GM18499 (cell line): ENCODE results near the gene FKBP8.

Experiments
- ATAC-seq: cut with Tn5 transposase; IDR thresholded peaks from one replicate; pipeline ENCODE4 v1.9.1; 2021; ENCODE audit warnings: moderate number of reproducible peaks; ENCODE audit not compliant: insufficient read depth, unreplicated experiment

The FKBP8 gene

GRCh38 chr19:18503971-18504885 lies 39.1 kb downstream of the FKBP8 start:
- no peak for ATAC-seq

DNA sequence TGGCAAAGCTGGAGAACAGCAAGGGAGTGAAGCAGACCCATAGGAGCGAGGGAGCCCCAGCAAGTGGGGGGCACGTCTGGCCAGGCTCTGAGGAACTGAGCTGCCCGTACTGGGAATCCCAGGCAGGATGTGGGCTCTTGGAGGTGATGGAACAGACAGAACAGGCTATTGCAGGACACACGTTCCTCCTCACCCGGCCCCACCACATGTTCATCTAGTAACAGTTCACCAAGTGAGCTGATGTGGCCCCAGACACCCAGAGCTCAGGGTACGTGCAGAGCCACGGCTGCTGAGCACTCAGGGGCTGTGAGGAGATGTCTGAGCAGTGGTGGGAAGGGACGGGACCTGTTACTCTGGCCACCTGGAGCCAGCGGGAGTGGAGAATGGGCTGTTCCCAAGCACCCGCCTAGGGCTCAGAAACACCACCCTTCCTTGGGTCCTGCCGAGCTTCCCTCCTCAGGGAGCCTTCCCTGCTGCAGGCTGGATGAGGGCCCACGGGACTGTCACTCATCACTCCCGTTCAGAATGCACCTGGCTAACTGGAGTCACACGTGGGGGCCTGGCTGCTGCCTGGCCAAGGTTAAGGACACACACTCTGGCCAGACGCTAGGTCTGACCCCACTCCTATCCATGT lies 39.9 kb downstream of the FKBP8 start:
- ATAC-seq = no peak

DNA sequence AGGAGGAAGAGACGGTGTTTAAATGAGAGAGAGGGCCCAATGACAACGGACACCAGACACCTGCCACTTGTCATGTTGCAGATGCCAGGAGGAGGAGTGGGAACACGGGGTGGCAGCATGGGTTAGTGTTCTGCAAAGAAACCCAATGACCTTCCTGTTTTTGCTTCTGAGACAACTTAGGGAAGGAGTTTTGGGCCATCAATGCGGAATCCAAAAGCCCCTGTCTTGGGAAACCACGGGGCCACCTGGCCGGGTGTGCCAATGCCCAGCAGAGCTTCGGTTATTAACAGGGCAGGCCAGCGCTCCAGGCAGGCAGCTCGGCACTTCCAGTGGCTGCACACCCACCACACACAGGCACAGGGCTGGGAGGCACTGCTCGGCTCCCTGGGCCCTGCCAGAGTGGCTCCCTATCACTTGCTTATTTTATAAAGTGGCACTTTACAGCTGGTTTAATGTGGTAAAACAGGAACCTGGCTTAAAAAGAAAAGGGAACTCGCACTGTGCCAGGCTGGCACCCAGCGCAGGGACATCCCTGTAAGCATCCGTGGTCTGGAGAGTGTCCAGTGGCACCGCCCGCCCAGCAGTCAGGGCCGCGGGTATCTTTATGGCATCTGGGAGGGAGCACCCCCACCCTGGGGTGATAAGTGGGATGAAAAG lies 40.6 kb downstream of the FKBP8 start:
- no peak for ATAC-seq

DNA sequence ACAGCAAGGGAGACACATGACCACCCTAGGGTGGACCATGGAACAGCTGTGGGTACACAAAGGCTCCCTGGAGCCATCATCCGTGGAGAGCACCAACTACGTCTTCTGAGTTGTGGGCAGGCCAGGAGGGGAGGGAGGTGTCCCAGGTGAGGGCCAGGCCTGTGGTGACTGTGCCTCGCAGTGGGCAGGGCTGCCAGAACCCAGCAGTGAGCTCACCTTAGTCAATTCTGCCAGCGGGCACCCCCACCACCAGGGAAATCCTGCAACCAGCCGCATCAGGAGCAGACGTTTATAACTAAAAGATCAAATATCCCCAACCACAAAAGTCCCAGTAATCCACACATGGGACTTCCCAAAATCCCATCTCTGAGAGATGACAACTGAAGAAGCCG lies 41.1 kb downstream of the FKBP8 start:
- ATAC-seq = no peak

GRCh38 chr19:18501832-18502231 lies 41.5 kb downstream of the FKBP8 start:
- ATAC-seq = no peak

DNA sequence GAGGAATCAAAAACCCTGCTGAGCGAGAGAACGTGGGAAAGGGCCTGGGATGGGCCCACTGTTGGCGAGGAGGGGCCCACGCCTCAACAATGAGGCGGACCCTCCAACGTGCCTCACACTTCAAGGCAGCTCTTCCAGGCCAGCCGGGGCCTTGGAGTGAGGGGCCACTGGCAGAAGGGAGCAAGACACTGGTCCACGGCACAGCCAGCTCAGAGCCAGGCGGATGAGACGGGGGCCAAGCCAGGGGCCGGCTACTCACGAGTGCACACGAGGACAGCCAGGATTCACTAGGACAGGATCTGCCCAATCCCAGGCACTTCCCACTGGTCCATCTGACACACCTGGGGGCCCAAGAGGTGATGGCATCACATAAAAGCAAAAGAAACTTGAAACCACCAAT lies 42.0 kb downstream of the FKBP8 start:
- ATAC-seq = no peak

- no peak for ATAC-seq
Observed at GRCh38 chr19:18500799-18501198, 42.6 kb downstream of the FKBP8 start.

DNA sequence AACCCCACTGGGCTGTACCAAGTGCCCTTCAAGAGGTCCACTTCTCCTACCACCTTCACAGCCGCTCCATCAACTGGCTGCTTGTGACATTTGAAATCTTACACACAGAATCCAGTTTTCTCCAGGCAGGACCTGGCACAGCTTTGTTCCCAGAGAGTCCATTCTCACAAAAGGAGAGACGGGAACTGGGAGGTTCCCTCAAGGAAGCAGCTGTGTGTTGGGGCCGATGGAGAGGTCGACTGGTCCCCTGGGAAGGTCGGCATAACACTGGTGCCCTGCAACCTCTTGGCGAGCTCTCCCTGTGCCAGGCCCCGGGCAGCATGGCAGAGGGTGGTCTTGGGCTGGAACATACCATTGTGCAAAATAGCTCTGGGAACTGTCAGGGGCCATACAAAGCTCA lies 43.0 kb downstream of the FKBP8 start:
- ATAC-seq = no peak

DNA sequence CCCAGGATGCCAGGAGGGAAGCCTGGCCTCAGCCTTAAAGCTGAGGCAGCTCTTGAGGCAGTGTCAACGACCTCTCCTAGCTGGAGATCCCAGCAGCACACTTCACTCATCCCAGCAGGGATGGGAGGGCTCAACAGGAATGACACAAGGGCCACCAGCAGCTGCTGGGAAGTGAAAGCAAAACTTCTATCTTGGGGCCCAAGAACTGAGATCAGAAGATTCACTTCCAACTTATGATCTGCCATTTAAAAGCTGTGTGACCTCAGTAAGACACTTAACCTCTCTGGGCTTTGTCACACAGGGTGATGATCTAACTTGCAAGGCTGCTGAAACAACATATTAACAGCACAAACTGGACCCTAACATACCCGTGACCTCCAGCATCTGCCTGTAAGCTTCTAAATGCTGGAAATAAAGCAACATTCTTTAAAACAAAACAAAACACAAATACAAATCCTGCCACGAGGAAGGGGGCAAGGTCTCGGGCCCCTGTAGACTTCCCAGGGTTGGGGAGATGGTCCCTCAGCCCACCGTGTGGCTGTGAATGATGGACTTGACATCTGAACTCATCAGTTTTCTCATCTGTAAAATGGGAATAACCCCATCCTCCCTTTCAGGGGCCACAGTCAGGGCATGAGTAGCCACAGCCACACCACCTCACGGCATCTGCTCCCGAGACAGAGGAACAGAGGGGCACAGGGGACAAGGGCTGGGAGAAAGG lies 44.2 kb downstream of the FKBP8 start:
- no peak for ATAC-seq

DNA sequence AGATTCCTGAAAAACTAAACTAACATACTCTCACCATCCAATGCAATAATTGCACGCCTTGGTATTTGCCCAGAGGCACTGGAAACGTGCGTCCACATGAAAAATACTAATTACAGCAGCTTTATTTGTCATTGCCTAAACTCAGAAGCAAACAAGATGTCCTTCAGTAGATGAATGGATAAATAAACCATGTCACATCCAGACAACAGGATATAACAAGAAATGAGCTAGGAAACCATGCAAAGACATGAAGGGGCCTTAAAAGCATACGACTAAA lies 46.5 kb downstream of the FKBP8 start:
- no peak for ATAC-seq

DNA sequence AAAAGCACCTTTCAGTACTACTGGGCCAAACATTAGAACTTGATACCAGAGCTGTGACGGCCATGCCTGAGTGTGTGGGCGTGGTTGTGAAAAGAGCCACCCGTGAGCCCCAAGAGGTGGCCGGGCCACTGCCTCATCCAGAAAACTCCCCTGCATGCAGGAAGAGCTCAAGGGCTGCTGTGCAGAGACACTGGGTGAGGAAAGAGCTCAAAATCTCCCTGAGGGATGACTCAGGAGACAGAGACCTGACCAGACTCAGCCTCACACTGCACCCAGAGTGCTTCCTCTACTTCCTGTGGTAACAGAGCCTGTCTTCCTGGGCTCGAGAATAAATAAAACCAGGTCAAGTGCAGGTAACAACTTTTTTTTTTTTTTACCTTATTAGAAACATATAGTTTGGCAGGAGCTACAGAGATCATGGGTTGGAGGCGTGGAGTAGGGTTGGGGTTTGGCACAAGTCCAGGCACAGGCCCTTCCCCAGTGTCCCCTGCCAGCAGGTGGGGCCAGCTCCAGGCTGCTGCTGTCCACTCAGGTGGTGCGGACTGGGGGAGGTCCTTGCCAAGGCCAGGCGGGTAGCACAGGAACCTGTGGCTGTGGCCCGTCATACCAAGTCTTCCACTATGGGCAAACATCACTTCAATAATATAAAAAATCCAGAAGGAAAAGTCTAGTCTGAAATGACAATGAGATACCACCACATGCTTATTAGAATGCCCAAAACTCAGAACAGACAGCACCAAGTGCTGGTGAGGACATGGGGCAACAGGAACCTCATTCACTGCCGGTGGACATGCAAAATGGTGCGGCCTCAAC lies 47.0 kb downstream of the FKBP8 start:
- ATAC-seq = no peak

- no peak for ATAC-seq
Observed at GRCh38 chr19:18495204-18495911, 48.0 kb downstream of the FKBP8 start.

DNA sequence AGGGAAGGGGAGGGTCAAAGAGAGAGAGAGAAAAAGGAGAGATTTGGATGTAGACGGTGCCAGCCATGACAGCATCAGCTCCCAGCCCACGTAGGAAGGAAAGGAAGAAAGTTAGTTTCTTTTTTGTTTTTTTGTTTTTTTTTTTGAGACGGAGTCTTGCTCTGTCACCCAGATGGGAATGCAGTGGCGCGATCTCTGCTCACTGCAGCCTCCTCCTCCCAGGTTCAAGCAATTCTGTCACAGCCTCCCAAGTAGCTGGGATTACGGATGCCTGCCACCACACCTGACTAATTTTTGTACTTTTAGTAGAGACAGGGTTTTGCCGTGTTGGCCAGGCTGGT lies 49.1 kb downstream of the FKBP8 start:
- ATAC-seq = no peak

DNA sequence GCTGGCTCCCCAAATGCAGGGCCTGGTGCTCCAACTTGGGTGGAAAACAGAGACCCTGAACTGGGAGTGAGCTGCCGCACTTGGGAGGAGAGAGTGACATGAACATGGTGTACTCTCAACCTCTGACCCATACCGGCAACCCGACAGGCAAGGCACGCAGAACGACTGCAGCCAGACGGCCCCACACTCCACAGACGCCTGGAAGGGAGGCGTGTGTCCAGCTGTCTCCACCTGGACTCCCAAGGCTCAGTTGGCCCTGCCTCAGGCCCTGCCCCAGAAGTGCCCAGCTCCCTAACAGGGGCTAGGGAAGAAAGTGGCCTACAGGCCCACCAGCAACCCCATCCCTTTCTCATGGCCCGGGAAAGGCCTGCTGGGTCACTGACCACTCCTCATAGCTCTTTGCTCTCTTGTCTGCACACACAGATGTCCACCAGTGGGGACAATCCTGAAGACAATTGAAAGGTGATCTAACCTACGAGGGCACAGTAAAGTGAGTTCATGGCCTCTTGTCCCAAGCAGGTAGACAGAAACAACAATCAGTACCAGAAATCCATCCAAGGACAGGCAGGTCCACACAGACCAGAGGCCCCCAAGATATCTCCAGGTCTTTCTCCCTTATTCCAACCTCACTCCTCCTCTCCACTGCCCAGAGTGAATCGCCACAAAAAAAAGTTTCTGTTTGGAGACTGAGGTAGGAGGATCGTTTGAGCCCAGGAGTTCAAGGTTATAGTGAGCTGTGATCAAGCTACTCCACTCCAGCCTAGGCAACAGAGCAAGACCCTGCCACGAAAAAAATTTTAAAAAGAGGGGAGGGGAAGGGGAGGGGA lies 49.7 kb downstream of the FKBP8 start:
- ATAC-seq = no peak

DNA sequence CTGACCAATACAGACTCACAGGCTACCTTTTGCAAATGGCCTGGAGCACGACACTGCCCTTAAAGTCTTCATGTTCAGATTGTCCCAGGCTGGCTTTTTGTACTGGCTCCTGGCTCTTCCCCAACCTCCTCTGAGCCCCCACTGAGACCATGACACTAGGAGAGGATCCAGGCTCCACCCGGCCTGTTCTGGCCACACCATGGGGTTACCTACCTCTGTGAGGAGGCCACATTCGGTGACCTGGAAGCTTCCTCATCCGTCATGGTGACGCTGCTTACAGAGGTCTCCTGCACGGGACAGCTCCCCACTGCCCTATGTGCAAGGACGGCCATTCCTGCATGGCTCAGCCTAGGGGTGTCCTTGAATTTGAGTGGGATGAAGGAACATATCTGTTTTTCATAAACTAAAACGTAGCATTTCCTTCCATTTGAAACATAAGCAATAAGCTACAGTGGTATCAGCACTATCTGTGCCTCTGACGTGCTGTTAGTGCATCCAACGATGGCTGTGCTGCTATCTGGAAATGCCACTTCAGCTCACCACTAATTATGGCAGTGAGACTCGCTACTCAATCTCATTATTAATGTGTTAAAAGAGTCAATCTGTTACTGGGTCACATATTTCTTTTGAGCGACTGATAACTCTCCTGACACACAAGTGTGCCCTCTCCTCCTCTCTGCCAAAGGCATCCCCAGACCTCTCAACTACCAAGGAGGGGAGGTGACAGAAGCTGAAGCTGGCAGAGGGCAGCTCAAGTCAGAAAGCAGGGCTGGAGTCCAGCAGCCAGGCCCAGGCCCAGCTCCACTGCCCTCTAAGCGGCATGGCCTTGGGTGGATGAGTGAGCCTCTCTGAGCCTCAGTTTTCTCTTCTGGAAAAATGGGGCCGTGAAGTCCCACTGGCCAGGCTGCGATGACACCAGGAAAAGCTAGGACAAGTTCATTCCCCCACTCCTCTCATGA lies 51.1 kb downstream of the FKBP8 start:
- no peak for ATAC-seq

DNA sequence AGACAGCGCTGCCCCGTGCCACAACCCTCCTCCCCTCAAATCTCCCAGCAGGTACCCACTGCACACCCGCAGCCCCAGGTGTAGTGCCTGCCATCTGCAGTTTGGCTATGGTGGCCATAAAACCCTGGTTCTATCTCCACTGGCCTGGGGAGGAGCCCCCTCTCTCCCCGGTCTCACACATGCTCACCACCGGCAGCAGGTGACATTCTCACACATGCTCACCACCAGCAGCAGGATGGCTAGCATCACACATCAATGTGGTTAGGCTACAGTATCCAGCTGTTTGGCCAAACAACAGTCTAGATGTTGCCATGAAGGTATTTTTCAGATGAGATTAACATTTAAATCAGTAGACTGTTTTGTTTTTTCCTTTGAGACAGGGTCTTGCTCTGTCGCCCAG lies 52.6 kb downstream of the FKBP8 start:
- no peak for ATAC-seq

- ATAC-seq = no peak
Observed at GRCh38 chr19:18489627-18490184, 53.7 kb downstream of the FKBP8 start.
